Endothelial cell of umbilical vein (primary cell): Measurements from ENCODE around the gene FAM114A1.

Source experiments
- FOS ChIP-seq: IDR thresholded peaks from 2 replicates; pipeline ENCODE4 v1.6.1; 2011; ENCODE audit warnings: mild to moderate bottlenecking, low read length, moderate library complexity, borderline replicate concordance; ENCODE audit not compliant: insufficient read depth
- GATA2 ChIP-seq: IDR thresholded peaks from 2 replicates; pipeline ENCODE4 v1.7.0; 2011; ENCODE audit warnings: low read depth, mild to moderate bottlenecking, moderate library complexity, mixed read lengths, low read length; ENCODE audit not compliant: insufficient read length, insufficient read depth
- POLR2A ChIP-seq: IDR thresholded peaks from 2 replicates; pipeline ENCODE4 v1.6.1; 2012; ENCODE audit warnings: low read depth, mild to moderate bottlenecking, control low read depth, low read length
- POLR2AphosphoS5 ChIP-seq: IDR thresholded peaks from 2 replicates; pipeline ENCODE4 v1.6.1; 2012; ENCODE audit warnings: low read depth, mild to moderate bottlenecking, control low read depth, low read length, moderate library complexity; ENCODE audit not compliant: insufficient read depth
- TF ChIP-seq, protein P1 (sequence below), 2 donors: IDR thresholded peaks; 1 replicate in 1 of 2; 2 replicates in 1 of 2; pipeline ENCODE4 v1.5.1; 2011; ENCODE audit warnings: low read length in 2 of 2, mild to moderate bottlenecking in 2 of 2, moderate library complexity in 2 of 2, control low read depth in 1 of 2, inconsistent platforms in 1 of 2, low read depth in 1 of 2; ENCODE audit not compliant: insufficient read depth in 1 of 2; ENCODE audit errors: extremely low read depth in 1 of 2
- TF ChIP-seq, protein P2 (sequence below): IDR thresholded peaks from 2 replicates; pipeline ENCODE4 v1.6.1; 2011; ENCODE audit not compliant: insufficient read depth, insufficient read length

DNA sequence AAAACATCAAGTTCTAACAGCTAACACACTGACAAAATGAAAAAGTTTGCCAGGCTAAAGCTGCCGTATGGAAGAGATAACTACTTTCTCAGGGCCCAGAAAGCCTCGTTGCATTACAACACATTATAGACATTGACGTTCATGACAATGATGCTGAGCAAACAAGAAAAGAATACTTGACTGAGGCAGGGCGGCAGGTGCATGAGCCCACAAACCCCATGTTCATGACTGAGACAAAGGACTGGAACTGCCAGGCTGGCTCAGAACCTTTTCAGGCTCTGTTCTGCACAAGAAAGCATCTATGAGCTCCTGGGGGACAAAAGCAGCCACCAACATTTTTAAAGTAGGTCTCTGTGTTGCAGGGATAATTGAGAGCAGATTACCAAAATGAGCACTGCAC lies 24.6 kb upstream of the FAM114A1 start:
- TF ChIP-seq, protein P1, sequence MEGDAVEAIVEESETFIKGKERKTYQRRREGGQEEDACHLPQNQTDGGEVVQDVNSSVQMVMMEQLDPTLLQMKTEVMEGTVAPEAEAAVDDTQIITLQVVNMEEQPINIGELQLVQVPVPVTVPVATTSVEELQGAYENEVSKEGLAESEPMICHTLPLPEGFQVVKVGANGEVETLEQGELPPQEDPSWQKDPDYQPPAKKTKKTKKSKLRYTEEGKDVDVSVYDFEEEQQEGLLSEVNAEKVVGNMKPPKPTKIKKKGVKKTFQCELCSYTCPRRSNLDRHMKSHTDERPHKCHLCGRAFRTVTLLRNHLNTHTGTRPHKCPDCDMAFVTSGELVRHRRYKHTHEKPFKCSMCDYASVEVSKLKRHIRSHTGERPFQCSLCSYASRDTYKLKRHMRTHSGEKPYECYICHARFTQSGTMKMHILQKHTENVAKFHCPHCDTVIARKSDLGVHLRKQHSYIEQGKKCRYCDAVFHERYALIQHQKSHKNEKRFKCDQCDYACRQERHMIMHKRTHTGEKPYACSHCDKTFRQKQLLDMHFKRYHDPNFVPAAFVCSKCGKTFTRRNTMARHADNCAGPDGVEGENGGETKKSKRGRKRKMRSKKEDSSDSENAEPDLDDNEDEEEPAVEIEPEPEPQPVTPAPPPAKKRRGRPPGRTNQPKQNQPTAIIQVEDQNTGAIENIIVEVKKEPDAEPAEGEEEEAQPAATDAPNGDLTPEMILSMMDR (IDR thresholded peaks at IDR 0.05; ENCODE audit: extremely low read depth in 1 of 2, insufficient read depth in 1 of 2, low read depth in 1 of 2, low read length in 2 of 2) = no peak
- TF ChIP-seq POLR2A (no peak), POLR2AphosphoS5 (no peak), GATA2 (no peak), FOS (no peak)
- TF ChIP-seq, protein P2, sequence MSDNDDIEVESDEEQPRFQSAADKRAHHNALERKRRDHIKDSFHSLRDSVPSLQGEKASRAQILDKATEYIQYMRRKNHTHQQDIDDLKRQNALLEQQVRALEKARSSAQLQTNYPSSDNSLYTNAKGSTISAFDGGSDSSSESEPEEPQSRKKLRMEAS = no peak
